Right lobe of liver (tissue), 4 donors: ENCODE measurements around the gene ITGA2B.

Experiments
- POLR2A ChIP-seq: fragments of 450-650 bp; IDR thresholded peaks from one replicate; pipeline ENCODE4 v1.6.1; 2017; ENCODE audit warnings: antibody characterized with exemption, mild to moderate bottlenecking
- TF ChIP-seq, protein P1 (sequence below), 4 donors: fragments of 200-600 bp in 3 of 4; fragments of 450-650 bp in 1 of 4; IDR thresholded peaks; one replicate each; pipeline versions ENCODE4 v1.5.1 to v1.8.0; 2016 to 2022; ENCODE audit warnings: antibody characterized with exemption in 4 of 4, mild to moderate bottlenecking in 2 of 4
- donor health status: DM: no; HTN: no; CAD: no.
- donor health status: DM: no; HTN: no; CAD: no.
- donor health status: DM: no; HTN: yes; CAD: no.

DNA sequence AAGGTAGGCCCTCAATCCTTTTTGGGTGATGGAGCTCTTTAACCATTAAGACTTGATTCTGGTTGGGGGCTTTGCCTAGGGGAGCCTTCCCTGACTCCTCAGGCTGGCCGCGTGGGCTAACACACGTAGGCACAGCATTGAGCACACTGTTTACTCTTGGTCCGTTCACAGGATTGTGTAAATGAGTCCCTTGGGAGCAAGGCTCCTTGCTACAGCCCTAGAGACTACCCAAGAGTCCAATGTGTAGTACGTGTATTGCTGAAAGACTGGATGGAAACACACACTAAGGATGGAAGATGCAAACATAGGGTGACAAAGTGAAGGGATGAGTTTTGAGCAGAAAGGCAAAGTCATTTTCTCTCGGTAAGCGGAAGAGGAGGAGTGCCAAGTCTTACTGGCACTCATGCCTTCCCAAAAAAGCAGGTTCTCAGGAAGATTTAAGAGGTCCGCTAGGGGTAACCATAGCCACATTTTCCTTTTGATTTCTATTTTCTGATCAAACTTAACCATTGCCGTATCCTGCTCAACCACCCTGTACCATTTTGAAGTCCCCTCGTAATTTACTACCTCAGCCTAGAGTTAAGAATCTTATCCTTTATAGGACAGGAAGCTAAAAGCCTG lies 911 bp upstream of the ITGA2B start:
- TF ChIP-seq, protein P1, sequence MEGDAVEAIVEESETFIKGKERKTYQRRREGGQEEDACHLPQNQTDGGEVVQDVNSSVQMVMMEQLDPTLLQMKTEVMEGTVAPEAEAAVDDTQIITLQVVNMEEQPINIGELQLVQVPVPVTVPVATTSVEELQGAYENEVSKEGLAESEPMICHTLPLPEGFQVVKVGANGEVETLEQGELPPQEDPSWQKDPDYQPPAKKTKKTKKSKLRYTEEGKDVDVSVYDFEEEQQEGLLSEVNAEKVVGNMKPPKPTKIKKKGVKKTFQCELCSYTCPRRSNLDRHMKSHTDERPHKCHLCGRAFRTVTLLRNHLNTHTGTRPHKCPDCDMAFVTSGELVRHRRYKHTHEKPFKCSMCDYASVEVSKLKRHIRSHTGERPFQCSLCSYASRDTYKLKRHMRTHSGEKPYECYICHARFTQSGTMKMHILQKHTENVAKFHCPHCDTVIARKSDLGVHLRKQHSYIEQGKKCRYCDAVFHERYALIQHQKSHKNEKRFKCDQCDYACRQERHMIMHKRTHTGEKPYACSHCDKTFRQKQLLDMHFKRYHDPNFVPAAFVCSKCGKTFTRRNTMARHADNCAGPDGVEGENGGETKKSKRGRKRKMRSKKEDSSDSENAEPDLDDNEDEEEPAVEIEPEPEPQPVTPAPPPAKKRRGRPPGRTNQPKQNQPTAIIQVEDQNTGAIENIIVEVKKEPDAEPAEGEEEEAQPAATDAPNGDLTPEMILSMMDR (IDR thresholded peaks at IDR 0.05): no peak
- TF ChIP-seq POLR2A: no peak
